Left hindlimb (tissue), 1 donor: ENCODE measurements around the gene FBXL12.
A peak's percentile ranks its signal among the peaks of the same experiment; 100 is the strongest.
"Not testable (repeated sequence)": the region's sequence is repeated elsewhere in the genome, so short reads cannot be mapped to it uniquely, and the experiment has no call there.

Experiments used
- DNase-seq: peaks from one replicate; pipeline ENCODE4 v3.0.0-alpha.2; 2018

The FBXL12 gene

GRCh38 chr19:9818734-9819595 is at the start of gene FBXL12:
Gene FBXL12 (minus strand): TSS chr19:9819079. CDS start chr19:9818813, 266 bp downstream.
- DNase-seq: peak; percentile 100

GRCh38 chr19:9865732-9866501 is 47.0 kb upstream of the FBXL12 start:
- no peak for DNase-seq

- no peak for DNase-seq
Observed at GRCh38 chr19:9863759-9864158, 44.9 kb upstream of the FBXL12 start.

GRCh38 chr19:9862938-9863337 is 44.1 kb upstream of the FBXL12 start:
- no peak for DNase-seq

GRCh38 chr19:9861503-9861902 is 42.6 kb upstream of the FBXL12 start:
- DNase-seq: no peak

GRCh38 chr19:9860407-9860806 is 41.5 kb upstream of the FBXL12 start:
- no peak for DNase-seq

GRCh38 chr19:9858766-9859165 is 39.9 kb upstream of the FBXL12 start:
- DNase-seq: no peak

- DNase-seq: no peak
Observed at GRCh38 chr19:9857920-9858746, 39.3 kb upstream of the FBXL12 start.

- no peak for DNase-seq
Observed at GRCh38 chr19:9857076-9857721, 38.3 kb upstream of the FBXL12 start.

- no peak for DNase-seq
Observed at GRCh38 chr19:9856609-9857008, 37.7 kb upstream of the FBXL12 start.

- no peak for DNase-seq
Observed at GRCh38 chr19:9854282-9854846, 35.5 kb upstream of the FBXL12 start.

GRCh38 chr19:9850235-9850959 is 31.5 kb upstream of the FBXL12 start:
- DNase-seq: no peak

GRCh38 chr19:9849791-9850190 is 30.9 kb upstream of the FBXL12 start:
- DNase-seq: no peak

- no peak for DNase-seq
Observed at GRCh38 chr19:9848762-9849161, 29.9 kb upstream of the FBXL12 start.

GRCh38 chr19:9848060-9848459 is 29.2 kb upstream of the FBXL12 start:
- DNase-seq: no peak

GRCh38 chr19:9847087-9847671 is 28.3 kb upstream of the FBXL12 start:
- peak; percentile 55 for DNase-seq

GRCh38 chr19:9843626-9844273 is 24.9 kb upstream of the FBXL12 start:
- not testable (repeated sequence) for DNase-seq

- DNase-seq: no peak
Observed at GRCh38 chr19:9842834-9843625, 24.2 kb upstream of the FBXL12 start.

GRCh38 chr19:9839415-9839814 is 20.5 kb upstream of the FBXL12 start:
- DNase-seq: no peak

GRCh38 chr19:9838324-9838723 is 19.4 kb upstream of the FBXL12 start:
- no peak for DNase-seq
